Measurements from ENCODE around the gene SH3BGRL3.
A peak's percentile ranks its signal among the peaks of the same experiment; 100 is the strongest.

SH3BGRL3 gene

GRCh38 chr1:26278303-26278702 is 1.6 kb upstream of the SH3BGRL3 start:
- no peak for DNase-seq

GRCh38 chr1:26278724-26279455 is 996 bp upstream of the SH3BGRL3 start:
- DNase-seq: peak; percentile 49

- peak; percentile 83 for DNase-seq
Observed at GRCh38 chr1:26280333-26281042, 602 bp downstream of the SH3BGRL3 start.

- peak; percentile 43 for DNase-seq
Observed at GRCh38 chr1:26281091-26281958, 1.4 kb downstream of the SH3BGRL3 start.

- peak; percentile 80 for DNase-seq
Observed at GRCh38 chr1:26281971-26282370, 2.1 kb downstream of the SH3BGRL3 start.

- no peak for DNase-seq
Observed at GRCh38 chr1:26282401-26282918, 2.6 kb downstream of the SH3BGRL3 start.

- peak; percentile 21 for DNase-seq
Observed at GRCh38 chr1:26283279-26283853, 3.5 kb downstream of the SH3BGRL3 start.

- no peak for DNase-seq
Observed at GRCh38 chr1:26283871-26284596, 4.1 kb downstream of the SH3BGRL3 start.

GRCh38 chr1:26284597-26285347 is 4.9 kb downstream of the SH3BGRL3 start:
- DNase-seq: peak; percentile 97

GRCh38 chr1:26285366-26286063 is 5.6 kb downstream of the SH3BGRL3 start:
- peak; percentile 50 for DNase-seq

GRCh38 chr1:26286064-26286416 is 6.2 kb downstream of the SH3BGRL3 start:
- DNase-seq: no peak

GRCh38 chr1:26287033-26287711 is 7.3 kb downstream of the SH3BGRL3 start:
- DNase-seq: peak; percentile 72

- DNase-seq: no peak
Observed at GRCh38 chr1:26287811-26288210, 7.9 kb downstream of the SH3BGRL3 start.

- DNase-seq: peak; percentile 56
Observed at GRCh38 chr1:26288311-26288941, 8.5 kb downstream of the SH3BGRL3 start.

GRCh38 chr1:26289158-26290059 is 9.5 kb downstream of the SH3BGRL3 start:
- DNase-seq: no peak

GRCh38 chr1:26290122-26290881 is 10.4 kb downstream of the SH3BGRL3 start:
- no peak for DNase-seq

GRCh38 chr1:26290882-26291261 is 11.0 kb downstream of the SH3BGRL3 start:
- DNase-seq: no peak

- DNase-seq: no peak
Observed at GRCh38 chr1:26291433-26291832, 11.5 kb downstream of the SH3BGRL3 start.
